RWPE2 (cell line): ENCODE measurements around the gene TFF1.

ENCODE experiments used
- ATAC-seq: fragments of 200-7000 bp; cut with Tn5 transposase; 3 replicates; pipeline ENCODE4 v1.9.1; 2021; ENCODE audit warnings: low read depth
- DNase-seq: peaks from one replicate; pipeline ENCODE4 v3.0.0-alpha.2; 2020; ENCODE audit warnings: low spot score
- H3K27ac ChIP-seq: fragments of 450-650 bp; 2 replicates; pipeline ENCODE4 v1.5.1; 2017; ENCODE audit warnings: mild to moderate bottlenecking; ENCODE audit not compliant: poor library complexity, severe bottlenecking
- H3K27me3 ChIP-seq: fragments of 250-450 bp; sonication (Bioruptor Pico); 2 replicates; pipeline ENCODE4 v1.5.1; 2021; ENCODE audit warnings: mild to moderate bottlenecking, moderate library complexity; ENCODE audit not compliant: insufficient read depth, poor library complexity, severe bottlenecking
- H3K36me3 ChIP-seq: fragments of 250-450 bp; sonication (Bioruptor Pico); 2 replicates; pipeline ENCODE4 v1.5.1; 2020; ENCODE audit warnings: low read depth, mild to moderate bottlenecking, moderate library complexity
- H3K4me1 ChIP-seq: fragments of 250-450 bp; sonication (Bioruptor Pico); 2 replicates; pipeline ENCODE4 v1.5.1; 2021; ENCODE audit warnings: mild to moderate bottlenecking, moderate library complexity; ENCODE audit not compliant: insufficient read depth, poor library complexity, severe bottlenecking
- H3K4me3 ChIP-seq: fragments of 250-450 bp; sonication (Bioruptor Pico); 2 replicates; pipeline ENCODE4 v1.5.1; 2021; ENCODE audit warnings: mild to moderate bottlenecking, moderate library complexity; ENCODE audit not compliant: severe bottlenecking
- H3K9me3 ChIP-seq: fragments of 250-450 bp; sonication (Bioruptor Pico); 2 replicates; pipeline ENCODE4 v1.5.1; 2021; ENCODE audit warnings: mild to moderate bottlenecking, moderate library complexity; ENCODE audit not compliant: severe bottlenecking
- CTCF ChIP-seq: fragments of 450-650 bp; IDR thresholded peaks from one replicate; pipeline ENCODE4 v1.5.1; 2017; ENCODE audit warnings: mild to moderate bottlenecking, moderate library complexity; ENCODE audit not compliant: poor library complexity, severe bottlenecking

The TFF1 gene

GRCh38 chr21:42405064-42406013 is 39.0 kb upstream of the TFF1 start:
- Histone ChIP-seq H3K27ac (no peak overlapping the region), H3K36me3 (no peaks in the 10 kb centered on the region), H3K4me1 (peaks cover 2% of the 10 kb centered on the region), H3K27me3 (no peaks in the 10 kb centered on the region), H3K9me3 (no peaks in the 10 kb centered on the region), H3K4me3 (no peak overlapping the region)
- ATAC-seq (no peak), DNase-seq (no peak)
- TF ChIP-seq CTCF, result no peak

- no peak for DNase-seq
- Histone ChIP-seq H3K9me3 (no peaks in the 10 kb centered on the region), H3K36me3 (no peaks in the 10 kb centered on the region), H3K4me3 (no peak overlapping the region), H3K4me1 (peaks cover 2% of the 10 kb centered on the region), H3K27me3 (no peaks in the 10 kb centered on the region), H3K27ac (no peak overlapping the region)
- no peak for TF ChIP-seq CTCF
- ATAC-seq, result no peak
These were observed 38.2 kb upstream of the TFF1 start for GRCh38 chr21:42404539-42404938.

- no peak for TF ChIP-seq CTCF
- Histone ChIP-seq H3K9me3 (no peaks in the 10 kb centered on the region), H3K36me3 (no peaks in the 10 kb centered on the region), H3K4me3 (no peak within 1 kb of the TSS), H3K27me3 (no peaks in the 10 kb centered on the region), H3K4me1 (peaks cover 2% of the 10 kb centered on the region), H3K27ac (no peak within 1 kb of the TSS)
- ATAC-seq, result no peak
- DNase-seq, result no peak
These were observed 37.4 kb upstream of the TFF1 start, which contains the start of gene UBASH3A for GRCh38 chr21:42403611-42404231. TSS of gene UBASH3A (plus strand) at chr21:42403902. CDS start at chr21:42403946, 44 bp downstream.

- peaks cover 2% of the 10 kb centered on the region for H3K4me1 ChIP-seq
These were observed 35.5 kb upstream of the TFF1 start for GRCh38 chr21:42401820-42402251.

More at GRCh38 chr21:42401820-42402251, 35.5 kb upstream of the TFF1 start:
- no peaks in the 10 kb centered on the region for H3K36me3 ChIP-seq
- no peaks in the 10 kb centered on the region for H3K27me3 ChIP-seq
- H3K27ac ChIP-seq, result no peak overlapping the region
- no peak for TF ChIP-seq CTCF
- no peaks in the 10 kb centered on the region for H3K9me3 ChIP-seq
- no peak for ATAC-seq
- DNase-seq, result no peak
- no peak overlapping the region for H3K4me3 ChIP-seq
